ENCODE data around the gene KRTAP5-1.

The KRTAP5-1 gene

GRCh38 chr11:1563697-1564534 lies 21.2 kb downstream of the KRTAP5-1 start:
- H3K4me3 ChIP-seq (ENCODE audit: low read length): no peak overlapping the region
- DNase-seq (ENCODE audit: low read depth, low spot score): no peak

GRCh38 chr11:1563149-1563638 lies 21.9 kb downstream of the KRTAP5-1 start:
- H3K4me3 ChIP-seq (ENCODE audit: low read length): no peak overlapping the region
- DNase-seq (ENCODE audit: low read depth, low spot score): no peak

- DNase-seq (ENCODE audit: low read depth, low spot score): no peak
- no peak overlapping the region for H3K4me3 ChIP-seq (ENCODE audit: low read length)
Measured at GRCh38 chr11:1562469-1563148, 22.5 kb downstream of the KRTAP5-1 start.

GRCh38 chr11:1561955-1562354 lies 23.1 kb downstream of the KRTAP5-1 start:
- H3K4me3 ChIP-seq (ENCODE audit: low read length): no peak overlapping the region
- no peak for DNase-seq (ENCODE audit: low read depth, low spot score)

- DNase-seq (ENCODE audit: low read depth, low spot score): no peak
- no peak overlapping the region for H3K4me3 ChIP-seq (ENCODE audit: low read length)
Measured at GRCh38 chr11:1561266-1561665, 23.8 kb downstream of the KRTAP5-1 start.

DNA sequence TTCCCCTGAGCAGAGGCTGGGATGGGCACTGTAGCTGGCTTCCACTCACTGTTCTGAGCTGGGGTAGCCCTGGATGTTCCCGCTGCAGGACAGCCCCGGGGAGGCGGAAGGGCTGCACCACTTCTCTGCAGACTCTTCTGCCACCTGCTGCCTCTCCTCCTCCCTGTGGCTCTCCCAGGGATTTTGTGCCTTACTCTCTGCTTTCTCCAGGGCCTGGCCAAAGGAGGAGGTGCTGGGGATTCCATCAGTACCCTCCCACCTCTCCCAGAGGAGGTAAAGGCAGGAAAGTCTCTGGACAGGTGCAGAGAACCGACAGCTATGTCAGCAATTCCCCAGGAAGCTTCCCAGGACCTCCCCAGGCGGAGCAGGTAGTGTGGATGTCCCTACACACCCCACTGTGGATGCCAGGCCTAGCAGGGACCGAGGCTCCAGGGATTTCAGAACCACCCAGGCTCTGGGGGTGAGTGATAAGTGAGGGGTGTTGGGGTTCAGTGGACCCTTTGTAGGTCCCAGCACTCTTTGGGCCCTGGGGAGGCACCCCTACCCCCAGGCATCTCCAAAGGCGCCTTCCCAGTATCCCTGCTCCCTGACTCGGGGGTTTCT lies 24.3 kb downstream of the KRTAP5-1 start:
- no peak for DNase-seq (ENCODE audit: low read depth, low spot score)

DNA sequence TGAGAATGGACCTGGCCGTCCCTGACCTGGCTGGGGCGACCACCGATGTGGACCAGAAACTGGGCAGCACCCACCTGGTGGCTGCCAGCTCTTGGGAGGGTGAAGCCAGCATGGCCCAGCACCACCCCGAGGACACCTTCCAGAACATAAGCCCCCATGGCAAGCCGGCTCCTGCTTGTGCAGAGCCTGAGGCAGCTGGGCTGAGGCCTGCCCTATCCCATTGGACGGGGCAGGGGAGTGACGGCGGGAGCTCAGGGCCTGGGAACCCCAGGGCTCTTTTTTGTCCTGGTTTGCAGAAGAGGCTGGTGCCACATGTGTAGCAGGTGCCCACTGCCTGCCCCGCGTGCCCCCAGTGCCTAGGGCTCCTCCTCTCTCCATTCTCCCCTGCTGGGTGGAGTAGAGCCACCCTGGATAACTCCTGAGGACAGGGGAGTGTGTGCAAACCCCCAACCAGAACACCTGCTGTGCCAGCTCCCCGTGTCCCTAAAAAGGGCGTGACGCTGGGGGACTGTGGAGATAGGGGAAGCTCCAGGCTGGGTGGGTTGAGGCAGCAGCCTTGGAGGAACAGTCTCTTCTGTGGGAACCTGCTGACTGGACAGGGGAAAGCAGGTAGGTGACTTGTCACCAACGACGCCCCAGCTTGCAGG lies 25.0 kb downstream of the KRTAP5-1 start:
- no peak overlapping the region for H3K4me3 ChIP-seq (ENCODE audit: low read length)
- DNase-seq (ENCODE audit: low read depth, low spot score): no peak

More for the DNA sequence above, 24.3 kb downstream of the KRTAP5-1 start:
- H3K4me3 ChIP-seq (ENCODE audit: low read length): no peak overlapping the region

DNA sequence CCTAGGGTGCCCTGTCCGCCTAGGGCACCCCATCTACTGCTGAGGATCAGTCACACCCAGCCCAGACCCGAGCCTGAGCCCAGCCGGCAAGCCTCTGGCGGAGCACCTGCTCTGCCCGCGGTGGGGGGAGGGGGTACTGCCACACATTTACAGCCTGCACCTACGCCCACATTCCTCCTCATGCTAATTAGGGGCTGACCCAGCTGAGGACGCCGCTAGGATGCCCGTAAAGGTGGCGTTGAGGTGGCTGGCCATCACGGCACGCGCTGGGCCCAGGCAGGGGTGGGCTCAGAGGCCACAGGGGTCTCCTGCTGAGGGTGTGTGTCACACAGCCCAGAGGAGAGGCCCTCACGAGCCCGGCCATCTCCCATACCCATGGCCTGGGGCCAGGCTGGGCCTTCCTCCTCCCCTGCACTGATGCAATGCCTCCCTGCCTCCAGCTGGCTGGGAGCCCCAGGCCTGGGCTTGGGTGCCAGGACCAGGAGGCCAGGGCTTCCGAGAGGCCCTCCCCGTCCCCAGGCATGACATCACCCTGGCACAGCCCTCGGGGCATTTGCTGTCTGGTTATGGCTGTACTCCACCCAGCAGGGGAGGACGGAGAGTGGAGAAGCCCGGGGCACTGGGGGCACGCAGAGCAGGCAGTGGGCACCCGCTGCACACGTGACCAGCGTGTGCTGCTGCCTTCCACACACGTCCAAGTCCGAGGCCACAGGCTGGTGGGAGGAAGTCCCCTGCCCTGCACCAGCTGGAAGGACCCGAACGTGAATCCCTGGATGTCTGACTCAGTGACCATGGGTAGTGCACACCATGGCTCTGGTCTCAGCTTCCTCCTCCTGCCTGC lies 25.8 kb downstream of the KRTAP5-1 start:
- no peak for DNase-seq (ENCODE audit: low read depth, low spot score)

DNA sequence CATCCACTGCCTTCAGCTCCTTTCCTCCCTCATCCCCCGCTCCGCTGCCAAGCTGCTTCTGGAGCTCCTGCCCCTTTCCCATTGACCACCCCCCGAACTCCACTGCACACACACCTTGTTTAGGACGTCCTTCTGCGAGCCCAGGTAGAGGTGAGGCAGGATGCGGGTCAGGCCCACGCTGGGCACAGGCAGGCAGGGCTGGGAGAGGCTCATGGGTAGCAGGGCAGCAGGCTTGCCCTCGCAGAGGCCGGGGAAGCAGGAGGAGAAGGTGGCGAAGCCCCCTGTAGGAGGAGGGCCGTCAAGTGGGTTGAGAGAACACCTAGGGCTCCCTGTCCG lies 26.3 kb downstream of the KRTAP5-1 start:
- DNase-seq (ENCODE audit: low read depth, low spot score): no peak
- H3K4me3 ChIP-seq (ENCODE audit: low read length): no peak overlapping the region

More for the DNA sequence above, 25.8 kb downstream of the KRTAP5-1 start:
- H3K4me3 ChIP-seq (ENCODE audit: low read length): no peak overlapping the region

DNA sequence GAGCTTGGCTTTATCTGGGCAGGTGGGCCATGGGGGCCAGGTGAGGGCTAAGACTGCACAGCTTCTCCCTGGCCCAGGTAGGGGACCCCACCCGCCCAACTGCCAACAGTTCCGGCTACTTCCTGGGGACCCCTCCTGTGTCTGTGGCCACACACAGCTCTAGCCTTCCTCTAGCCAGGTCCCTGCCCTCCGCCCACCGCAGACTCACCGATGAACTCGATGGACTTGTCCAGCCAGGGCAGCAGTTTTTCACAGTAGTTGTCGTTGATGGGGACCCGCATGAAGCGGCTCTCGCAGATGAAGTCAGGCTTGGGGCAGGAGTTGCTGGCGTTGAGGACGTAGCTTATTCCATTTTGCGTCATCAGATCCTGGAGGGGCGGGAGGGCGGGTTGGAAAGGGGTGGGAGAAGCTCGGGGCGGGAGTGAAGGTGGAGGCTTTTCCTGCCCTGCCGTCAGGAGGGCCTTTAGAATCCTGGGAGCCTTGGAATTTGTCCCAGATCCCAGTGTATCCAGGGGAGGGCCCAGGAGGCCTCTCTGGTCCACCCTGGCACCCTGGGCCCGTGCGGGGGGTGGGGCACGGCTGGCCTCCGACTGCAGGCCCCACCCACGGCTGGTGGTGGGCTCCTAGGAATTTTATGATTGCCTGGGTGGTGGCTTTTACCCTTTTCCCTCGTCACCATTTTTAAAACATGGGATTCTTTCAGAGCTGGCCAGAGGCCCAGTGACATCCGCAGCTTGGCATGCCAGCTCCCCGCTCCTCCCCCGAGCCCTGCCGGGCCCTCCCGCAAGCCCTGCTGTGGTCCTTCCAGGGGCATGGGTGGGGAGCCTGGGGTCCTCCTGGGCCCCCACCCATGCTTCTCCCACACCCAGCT lies 26.9 kb downstream of the KRTAP5-1 start:
- DNase-seq (ENCODE audit: low read depth, low spot score): no peak
- H3K4me3 ChIP-seq (ENCODE audit: low read length): no peak overlapping the region

GRCh38 chr11:1557051-1557884 lies 27.8 kb downstream of the KRTAP5-1 start:
- DNase-seq (ENCODE audit: low read depth, low spot score): no peak
- no peak overlapping the region for H3K4me3 ChIP-seq (ENCODE audit: low read length)

GRCh38 chr11:1556278-1556902 lies 28.7 kb downstream of the KRTAP5-1 start:
- no peak for DNase-seq (ENCODE audit: low read depth, low spot score)
- no peak overlapping the region for H3K4me3 ChIP-seq (ENCODE audit: low read length)

GRCh38 chr11:1555713-1556153 lies 29.4 kb downstream of the KRTAP5-1 start:
- no peak for DNase-seq (ENCODE audit: low read depth, low spot score)
- no peak overlapping the region for H3K4me3 ChIP-seq (ENCODE audit: low read length)

GRCh38 chr11:1554981-1555712 lies 29.9 kb downstream of the KRTAP5-1 start:
- no peak overlapping the region for H3K4me3 ChIP-seq (ENCODE audit: low read length)
- DNase-seq (ENCODE audit: low read depth, low spot score): no peak

DNA sequence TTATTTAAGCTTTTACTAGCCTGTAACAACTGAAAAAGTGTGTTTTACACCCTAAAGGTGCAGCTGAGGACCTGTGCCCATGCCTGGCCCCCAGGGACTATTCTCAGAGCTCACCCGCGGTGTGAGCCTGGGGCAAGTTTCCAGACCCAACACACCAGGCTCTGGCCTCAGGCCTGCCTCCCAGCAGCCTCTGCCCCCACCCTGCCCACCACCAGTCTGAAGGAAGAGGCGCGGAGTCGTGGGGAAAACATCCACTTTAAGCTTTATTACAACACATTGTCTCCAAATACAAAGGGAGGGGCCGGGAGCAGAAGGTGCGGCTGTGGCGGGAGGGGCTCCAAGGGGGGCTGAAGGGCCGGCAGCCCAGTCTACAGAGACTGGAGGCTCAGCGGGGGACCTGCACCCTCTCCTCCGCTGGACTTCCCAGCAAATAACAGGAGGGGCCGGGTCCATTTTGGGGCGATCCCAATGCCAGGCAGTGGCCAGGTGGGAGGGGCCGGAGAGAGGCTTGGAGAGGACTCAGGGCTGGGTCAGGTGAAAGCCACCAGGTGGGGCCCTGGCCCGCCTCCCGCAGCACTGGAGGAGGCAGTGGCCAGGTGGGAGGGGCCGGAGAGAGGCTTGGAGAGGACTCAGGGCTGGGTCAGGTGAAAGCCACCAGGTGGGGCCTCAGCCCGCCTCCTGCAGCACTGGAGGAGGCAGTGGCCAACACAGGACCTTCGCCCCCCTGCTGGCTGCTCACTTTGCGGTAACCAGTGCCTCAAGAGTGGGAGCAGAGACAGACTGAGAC lies 31.1 kb downstream of the KRTAP5-1 start:
- no peak for DNase-seq (ENCODE audit: low read depth, low spot score)
- no peak overlapping the region for H3K4me3 ChIP-seq (ENCODE audit: low read length)

All from Jurkat, Clone E6-1 (cell line).